ENCODE measurements around the gene ATP6V0D1.
A peak's percentile ranks its signal among the peaks of the same experiment; 100 is the strongest.
"Not testable (repeated sequence)": the region's sequence is repeated elsewhere in the genome, so short reads cannot be mapped to it uniquely, and the experiment has no call there.

ATP6V0D1 gene

GRCh38 chr16:67480833-67481560, at the start of gene ATP6V0D1:
TSS of gene ATP6V0D1 (minus strand) at chr16:67481157. CDS start at chr16:67481086, 71 bp downstream.
- peak; percentile 99 for DNase-seq

GRCh38 chr16:67530013-67530939, 49.3 kb upstream of the ATP6V0D1 start:
- DNase-seq, result no peak

- no peak for DNase-seq
Observed at GRCh38 chr16:67529582-67530012, 48.6 kb upstream of the ATP6V0D1 start.

- no peak for DNase-seq
Observed at GRCh38 chr16:67528870-67529581, 48.1 kb upstream of the ATP6V0D1 start.

- DNase-seq, result no peak
Observed at GRCh38 chr16:67528222-67528869, 47.4 kb upstream of the ATP6V0D1 start, which contains the start of gene RIPOR1. TSS of gene RIPOR1 (plus strand) at chr16:67528829. CDS start at chr16:67538447, 9,618 bp downstream.

GRCh38 chr16:67526149-67526791, 45.3 kb upstream of the ATP6V0D1 start:
- DNase-seq, result no peak

GRCh38 chr16:67525176-67525860, 44.4 kb upstream of the ATP6V0D1 start:
- no peak for DNase-seq

GRCh38 chr16:67521095-67521804, 40.3 kb upstream of the ATP6V0D1 start:
- DNase-seq, result peak; percentile 96

GRCh38 chr16:67519242-67519641, 38.3 kb upstream of the ATP6V0D1 start:
- no peak for DNase-seq

GRCh38 chr16:67518676-67519075, 37.7 kb upstream of the ATP6V0D1 start:
- no peak for DNase-seq

- DNase-seq, result no peak
Observed at GRCh38 chr16:67517661-67518423, 36.9 kb upstream of the ATP6V0D1 start.

- DNase-seq, result no peak
Observed at GRCh38 chr16:67517155-67517445, 36.1 kb upstream of the ATP6V0D1 start.

GRCh38 chr16:67516296-67517154, 35.6 kb upstream of the ATP6V0D1 start:
- no peak for DNase-seq

- peak; percentile 81 for DNase-seq
Observed at GRCh38 chr16:67514382-67514828, 33.4 kb upstream of the ATP6V0D1 start.

GRCh38 chr16:67513892-67514291, 32.9 kb upstream of the ATP6V0D1 start:
- not testable (repeated sequence) for DNase-seq

- DNase-seq, result no peak
Observed at GRCh38 chr16:67509016-67509415, 28.1 kb upstream of the ATP6V0D1 start.

GRCh38 chr16:67506468-67506867, 25.5 kb upstream of the ATP6V0D1 start:
- no peak for DNase-seq

- no peak for DNase-seq
Observed at GRCh38 chr16:67504031-67505021, 23.4 kb upstream of the ATP6V0D1 start.

All from KG1 (cell line).